GM21737 (cell line): Measurements from ENCODE around the gene SULT1A2.
A peak's percentile ranks its signal among the peaks of the same experiment; 100 is the strongest.
"Not testable (repeated sequence)": the region's sequence is repeated elsewhere in the genome, so short reads cannot be mapped to it uniquely, and the experiment has no call there.

Source experiments
- ATAC-seq: cut with Tn5 transposase; IDR thresholded peaks from one replicate; pipeline ENCODE4 v1.9.1; 2021; ENCODE audit warnings: mild to moderate bottlenecking, moderate library complexity; ENCODE audit not compliant: unreplicated experiment

The SULT1A2 gene

DNA sequence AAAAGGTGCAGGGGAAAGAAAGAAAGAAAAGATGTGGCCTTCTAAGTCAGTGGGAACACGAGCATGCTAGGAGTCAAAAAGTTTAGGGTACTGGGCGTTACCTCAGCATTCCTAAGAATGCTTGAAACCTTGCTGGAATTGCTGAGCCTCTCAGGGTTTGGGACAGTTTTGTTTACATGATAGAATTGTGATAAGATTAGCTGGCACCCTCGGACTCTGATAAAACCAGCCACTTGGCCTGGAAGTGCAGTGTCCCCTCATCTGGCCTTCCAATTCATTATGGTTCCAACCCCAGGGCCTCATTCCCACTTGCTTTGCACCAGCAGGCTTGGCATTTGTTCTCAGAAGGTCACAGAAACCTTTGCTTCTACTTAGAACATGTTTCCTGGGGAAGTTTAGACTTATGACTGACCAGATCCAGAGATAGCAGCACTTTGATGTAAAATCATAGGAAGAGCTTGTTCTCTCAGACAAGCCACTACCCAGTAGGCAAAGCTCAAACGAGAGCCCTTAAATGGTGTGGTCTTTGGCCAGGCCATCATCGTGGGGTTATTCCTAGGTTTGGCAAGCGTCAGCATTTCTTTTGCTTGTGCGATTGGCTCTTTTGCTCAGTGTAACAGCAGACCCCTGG lies 35.2 kb downstream of the SULT1A2 start:
- ATAC-seq: no peak

DNA sequence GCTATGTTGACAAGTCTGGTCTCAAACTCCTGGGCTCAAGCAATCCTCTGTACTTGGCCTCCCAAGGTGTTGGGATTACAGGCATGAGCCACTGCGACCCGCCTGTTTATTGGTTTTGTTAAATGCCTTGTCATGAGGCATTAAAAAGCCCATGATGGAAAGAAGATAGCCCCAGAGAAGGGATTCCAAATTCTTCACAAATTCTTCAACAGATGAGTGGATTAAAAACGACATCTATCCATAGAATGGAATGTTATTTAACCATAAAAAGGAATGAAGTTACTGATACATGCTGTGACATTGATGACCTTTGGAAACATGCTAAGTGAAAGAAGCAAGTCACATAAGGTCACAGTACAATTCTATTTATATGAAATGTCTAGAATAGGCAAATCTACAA lies 38.4 kb downstream of the SULT1A2 start:
- no peak for ATAC-seq

DNA sequence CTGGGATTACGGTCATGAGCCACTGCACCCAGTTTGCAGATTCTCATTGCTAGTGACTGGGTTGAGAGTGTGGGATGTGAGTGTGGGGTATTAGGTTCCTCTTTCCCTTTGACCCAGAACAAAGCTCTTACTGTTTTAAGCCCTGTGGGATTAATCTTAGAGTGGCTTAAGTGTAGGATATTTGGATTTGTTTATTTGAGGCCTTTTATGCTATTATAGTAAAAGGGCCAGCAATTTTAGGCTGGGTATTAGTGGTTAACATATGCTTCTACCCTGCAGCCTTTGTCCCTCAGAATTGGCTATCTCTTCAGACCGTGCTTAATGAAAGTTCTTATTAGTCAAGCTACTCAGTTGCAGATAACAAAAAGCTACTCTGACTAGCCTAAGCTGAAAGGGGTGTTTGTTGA lies 39.9 kb downstream of the SULT1A2 start:
- ATAC-seq: no peak

DNA sequence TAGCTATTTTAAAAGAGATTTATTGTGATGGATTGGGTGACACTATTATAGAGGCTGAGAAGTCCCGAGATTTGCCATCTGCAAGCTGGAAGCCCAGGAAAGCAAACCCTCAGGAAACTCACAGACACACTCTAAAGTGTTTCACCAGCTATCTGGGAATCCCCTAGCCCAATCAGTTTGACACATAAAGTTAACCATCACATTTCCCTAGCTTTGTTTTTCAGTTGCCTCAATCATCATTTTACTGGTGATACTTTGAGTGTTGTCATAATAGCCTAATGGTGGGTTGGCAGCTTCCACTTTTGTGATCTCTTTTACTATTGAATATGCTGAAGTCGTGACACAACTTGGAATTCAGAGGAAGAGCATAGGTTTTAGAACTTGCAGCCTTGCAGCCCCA lies 41.3 kb downstream of the SULT1A2 start:
- ATAC-seq: no peak

DNA sequence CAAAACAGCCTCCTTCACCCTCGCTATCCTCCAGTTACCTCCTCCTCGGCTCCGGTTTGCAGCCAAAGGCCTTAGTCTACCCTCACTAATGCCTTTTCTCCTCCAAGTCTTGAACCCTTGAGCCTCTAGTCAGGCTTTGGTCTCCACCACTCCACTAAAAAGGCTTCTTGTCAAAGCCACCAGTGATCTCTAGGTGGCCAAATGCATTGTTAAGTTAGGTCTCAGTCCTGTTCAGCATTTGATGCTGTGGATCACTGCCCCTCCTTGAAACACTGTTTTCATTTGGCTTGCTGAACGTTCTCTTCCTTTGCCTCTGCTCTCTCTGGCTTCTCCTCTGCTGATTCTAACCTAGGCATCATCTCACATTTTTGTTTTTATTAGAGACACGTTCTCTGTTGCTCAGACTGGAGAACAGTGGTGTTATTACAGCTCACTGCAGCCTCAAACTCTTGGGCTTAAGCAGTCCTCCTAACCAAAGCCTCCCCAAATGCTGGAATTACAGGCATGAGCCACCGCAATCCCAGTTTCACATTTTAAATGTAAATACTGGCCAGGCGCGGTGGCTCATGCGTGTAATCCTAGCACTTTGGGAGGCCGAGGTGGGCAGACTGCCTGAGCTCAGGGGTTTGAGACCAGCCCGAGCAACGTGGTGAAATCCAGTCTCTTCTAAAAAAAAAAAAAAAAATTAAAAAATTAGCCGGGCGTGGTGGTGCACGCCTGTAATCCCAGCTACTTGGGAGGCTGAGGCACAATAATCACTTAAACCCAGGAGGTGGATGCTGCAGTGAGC lies 42.0 kb downstream of the SULT1A2 start:
- ATAC-seq: no peak

DNA sequence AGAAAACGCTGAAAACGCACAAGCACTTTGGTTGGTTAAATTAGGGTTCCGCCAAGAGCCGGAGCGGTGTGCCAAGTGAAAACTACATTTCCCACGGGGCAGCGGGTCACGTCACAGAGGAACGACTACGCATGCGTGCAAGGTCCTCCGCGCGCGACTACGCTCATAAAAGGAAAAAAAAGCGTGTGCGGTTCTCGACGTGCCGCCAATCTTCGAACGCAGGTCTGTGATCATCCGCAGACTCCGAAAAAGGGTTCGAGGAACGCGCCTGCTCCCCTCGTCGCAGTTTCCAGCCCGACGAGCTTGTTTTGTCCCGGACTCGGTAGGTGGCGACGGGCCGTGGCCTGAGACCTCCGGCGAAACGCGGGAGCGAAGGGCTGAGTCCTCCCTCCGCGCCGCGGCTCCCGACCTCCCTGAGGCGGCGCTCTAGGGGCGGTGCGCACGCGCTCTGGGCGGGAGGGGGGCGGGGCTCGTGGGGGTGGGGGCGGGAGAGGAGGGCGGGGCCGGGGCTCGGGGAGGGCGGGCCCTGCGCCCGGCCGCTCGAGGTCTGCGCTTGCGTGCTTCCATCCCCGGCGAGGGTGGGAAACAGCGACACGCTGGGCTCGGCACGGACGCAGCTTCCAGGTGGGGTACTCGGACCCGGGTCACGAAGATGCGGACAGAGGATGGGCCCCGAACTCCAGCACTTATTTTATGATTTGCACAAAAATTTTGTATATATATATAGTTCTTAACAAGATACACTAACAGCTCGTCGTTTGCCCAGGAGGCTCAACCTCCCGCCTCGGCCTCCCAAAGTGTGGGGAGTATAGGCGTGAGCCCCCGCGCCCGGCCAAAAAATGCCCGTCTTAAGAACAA lies 42.8 kb downstream of the SULT1A2 start, which contains the start of gene SGF29:
SGF29 (plus strand) TSS at position 145 of the 858 bp plus-strand sequence. CDS start 27,150 bp downstream, outside the sequence.
- ATAC-seq: peak; percentile 75

DNA sequence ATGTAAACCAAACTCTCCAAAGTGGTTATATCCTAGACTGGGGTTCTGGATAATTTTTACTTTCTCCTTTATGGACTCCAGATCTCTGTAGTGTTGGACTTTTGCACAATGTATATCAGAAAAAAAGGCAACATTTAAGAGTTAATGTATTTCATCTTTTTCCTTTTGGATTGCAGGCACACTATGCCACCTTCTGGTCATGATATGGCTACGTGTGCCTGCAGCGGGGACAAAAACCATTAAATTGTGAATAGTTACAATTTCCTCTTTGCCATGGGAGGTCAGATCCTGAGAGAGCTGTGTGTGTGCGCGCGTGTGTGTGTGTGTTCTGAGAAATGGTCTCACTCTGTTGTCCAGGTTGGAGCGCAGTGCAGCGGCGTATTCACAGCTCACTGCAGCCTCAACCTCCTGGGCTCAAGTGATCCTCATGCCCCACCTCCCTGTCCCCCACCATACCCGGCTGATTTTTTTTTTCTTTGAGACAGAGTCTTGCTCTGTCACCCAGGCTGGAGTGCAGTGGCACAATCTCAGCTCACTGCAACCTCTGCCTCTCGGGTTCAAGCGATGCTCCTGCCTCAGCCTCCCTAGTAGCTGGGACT lies 47.5 kb downstream of the SULT1A2 start:
- ATAC-seq: no peak

DNA sequence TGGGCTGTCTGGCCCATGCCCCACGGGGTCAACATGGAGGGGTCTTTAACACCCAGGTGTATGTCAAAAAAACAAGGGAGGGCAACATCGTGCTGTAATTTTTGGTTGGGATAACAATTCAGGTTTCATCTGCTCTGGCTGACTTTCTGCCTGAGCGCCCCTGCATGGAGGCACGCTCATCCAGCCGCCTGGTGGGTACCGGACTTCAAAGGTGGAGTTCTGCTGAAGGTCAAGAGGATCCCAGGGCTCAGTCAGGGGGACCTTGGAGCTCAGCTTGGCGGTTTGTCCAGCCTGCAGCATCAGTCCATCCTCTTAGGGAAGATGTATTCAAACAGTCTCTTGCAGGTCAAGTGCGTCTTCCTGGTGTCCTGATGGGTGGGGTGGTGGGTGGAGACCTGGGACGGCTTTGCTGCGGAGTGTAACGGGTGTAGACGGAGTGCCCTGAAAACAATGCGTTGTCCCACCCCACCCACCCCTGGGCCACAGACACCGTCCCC lies 48.5 kb downstream of the SULT1A2 start:
- no peak for ATAC-seq

DNA sequence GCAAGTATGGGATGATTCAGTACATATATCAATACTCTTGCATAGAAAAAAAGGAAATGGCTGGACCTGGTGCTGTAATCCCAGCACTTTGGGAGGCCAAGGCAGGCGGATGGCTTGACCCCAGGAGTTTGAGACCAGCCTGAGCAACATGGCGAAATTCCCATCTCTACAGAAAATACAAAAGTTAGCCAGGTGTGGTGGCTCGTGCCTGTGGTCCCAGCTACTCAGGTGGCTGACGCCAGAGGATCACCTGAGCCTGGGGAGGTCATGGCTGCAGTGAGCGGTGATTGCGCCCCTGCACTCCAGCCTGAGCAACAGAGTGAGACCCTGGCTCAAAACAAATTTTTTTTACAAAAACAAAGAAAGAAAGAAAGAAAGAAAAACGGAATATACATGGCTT lies 50.2 kb downstream of the SULT1A2 start:
- ATAC-seq: no peak

DNA sequence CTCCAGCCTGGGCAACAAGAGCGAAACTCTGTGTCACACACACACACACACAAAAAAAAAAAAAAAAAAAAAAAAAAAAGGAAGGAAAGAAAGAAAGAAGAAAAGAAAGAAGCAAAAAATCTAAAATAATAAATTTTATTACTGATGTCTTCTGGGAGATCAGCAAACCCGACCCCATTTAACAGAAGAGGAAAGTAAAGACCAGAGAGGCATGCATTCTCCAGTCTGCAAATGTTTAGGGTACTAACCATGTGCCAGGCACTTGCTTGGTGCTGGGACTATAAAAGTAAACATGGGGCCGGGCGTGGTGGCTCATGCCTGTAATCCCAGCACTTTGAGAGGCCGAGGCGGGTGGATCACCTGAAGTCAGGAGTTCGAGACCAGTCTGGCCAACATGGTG lies 50.9 kb downstream of the SULT1A2 start:
- not testable (repeated sequence) for ATAC-seq

DNA sequence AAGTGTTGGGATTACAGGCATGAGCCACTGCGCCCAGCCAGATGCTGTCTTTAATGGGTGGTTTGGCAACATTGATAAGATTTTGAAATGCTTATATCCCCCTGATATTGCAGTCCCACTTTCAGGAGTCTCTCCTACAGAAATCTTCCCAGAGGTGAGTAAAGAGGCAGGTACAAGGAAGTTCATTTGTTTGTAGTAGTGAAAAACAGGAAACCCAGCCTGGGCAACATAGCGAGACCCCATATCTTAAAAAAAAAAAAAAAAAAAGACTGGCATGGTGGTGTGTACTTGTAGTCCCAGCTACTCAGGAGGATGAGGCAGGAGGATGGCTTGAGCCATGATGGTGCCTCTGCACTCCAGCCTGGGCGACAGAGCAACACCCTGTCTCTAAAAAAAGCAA lies 51.9 kb downstream of the SULT1A2 start:
- ATAC-seq: no peak

DNA sequence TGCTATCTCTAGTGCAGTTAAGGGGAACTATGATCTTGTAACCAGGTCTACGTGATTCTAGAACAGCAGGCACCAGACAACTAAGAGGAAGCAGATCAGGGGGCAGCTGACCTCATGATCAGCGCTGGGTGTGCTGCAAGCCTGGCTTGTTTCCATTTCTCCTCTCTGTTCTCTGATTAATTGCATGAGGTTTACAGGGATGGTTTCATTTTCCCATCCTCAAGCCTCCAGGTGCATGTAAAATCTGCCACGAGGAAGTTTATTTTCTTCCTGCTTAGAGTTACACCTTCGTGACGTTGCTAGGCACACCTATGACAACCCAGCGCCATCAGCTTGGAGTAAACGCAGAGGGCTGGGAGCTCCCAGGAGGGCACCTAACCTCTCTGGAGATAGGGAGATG lies 53.8 kb downstream of the SULT1A2 start:
- no peak for ATAC-seq

DNA sequence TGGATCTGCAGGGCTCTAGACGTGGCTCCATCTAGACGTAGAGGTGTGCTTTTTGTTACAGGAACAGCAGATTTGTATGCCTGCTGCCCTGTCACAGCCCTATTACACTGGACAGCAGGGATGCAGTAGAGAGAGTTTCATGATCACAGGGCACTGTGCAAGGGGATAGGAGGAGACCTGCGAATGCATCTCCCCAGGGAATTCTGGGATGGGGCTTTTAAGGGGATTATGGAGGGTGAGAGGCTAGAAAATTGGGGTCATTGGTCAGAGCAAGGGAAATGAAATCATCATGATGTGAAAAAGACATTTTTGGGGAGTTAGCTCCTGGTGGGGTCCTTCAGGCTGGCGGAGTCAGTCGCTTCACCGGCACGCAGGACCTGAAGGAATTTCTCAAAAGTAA lies 54.2 kb downstream of the SULT1A2 start:
- no peak for ATAC-seq
